Activated naive CD4-positive, alpha-beta T cell treated with anti-CD3 and anti-CD28 coated beads, Interleukin-2, amount 50 U/mL, for 24 hours (primary cell): ENCODE results near the gene CNTNAP2.
"Not testable (repeated sequence)": the region's sequence is repeated elsewhere in the genome, so short reads cannot be mapped to it uniquely, and the experiment has no call there.

Source experiments
- H3K27ac Mint-ChIP-seq: one replicate; pipeline ENCODE4 v1.8.0; 2021; ENCODE audit warnings: mild to moderate bottlenecking, mixed read lengths
- H3K27me3 Mint-ChIP-seq: one replicate; pipeline ENCODE4 v1.8.0; 2021; ENCODE audit warnings: mixed read lengths
- H3K36me3 Mint-ChIP-seq: one replicate; pipeline ENCODE4 v1.8.0; 2021; ENCODE audit warnings: mixed read lengths
- H3K4me1 Mint-ChIP-seq: one replicate; pipeline ENCODE4 v1.8.0; 2021; ENCODE audit warnings: mixed read lengths
- H3K4me3 Mint-ChIP-seq: one replicate; pipeline ENCODE4 v1.8.0; 2021; ENCODE audit warnings: mild to moderate bottlenecking, mixed read lengths
- H3K9me3 Mint-ChIP-seq: one replicate; pipeline ENCODE4 v1.8.0; 2021; ENCODE audit warnings: mixed read lengths

The CNTNAP2 gene

GRCh38 chr7:148458263-148458662 is 2341.7 kb downstream of the CNTNAP2 start:
- Mint-ChIP-seq H3K4me1 (no peaks in the 10 kb centered on the region), H3K4me3 (no peak overlapping the region), H3K27me3 (peaks cover 4% of the 10 kb centered on the region), H3K27ac (no peak overlapping the region), H3K9me3 (no peaks in the 10 kb centered on the region), H3K36me3 (no peaks in the 10 kb centered on the region)

- H3K4me3 Mint-ChIP-seq, result no peak overlapping the region
- H3K9me3 Mint-ChIP-seq, result no peaks in the 10 kb centered on the region
- H3K27ac Mint-ChIP-seq, result no peak overlapping the region
- H3K27me3 Mint-ChIP-seq, result no peaks in the 10 kb centered on the region
- no peaks in the 10 kb centered on the region for H3K4me1 Mint-ChIP-seq
- H3K36me3 Mint-ChIP-seq, result no peaks in the 10 kb centered on the region
Observed at GRCh38 chr7:148461392-148462179, 2345.0 kb downstream of the CNTNAP2 start.

GRCh38 chr7:148462774-148463173 is 2346.2 kb downstream of the CNTNAP2 start:
- not testable (repeated sequence) for H3K36me3 Mint-ChIP-seq, H3K9me3 Mint-ChIP-seq, H3K4me1 Mint-ChIP-seq, H3K27me3 Mint-ChIP-seq, H3K4me3 Mint-ChIP-seq, H3K27ac Mint-ChIP-seq

- H3K27ac Mint-ChIP-seq, result no peak overlapping the region
- no peaks in the 10 kb centered on the region for H3K9me3 Mint-ChIP-seq
- H3K36me3 Mint-ChIP-seq, result no peaks in the 10 kb centered on the region
- H3K4me3 Mint-ChIP-seq, result no peak overlapping the region
- H3K27me3 Mint-ChIP-seq, result no peaks in the 10 kb centered on the region
- no peaks in the 10 kb centered on the region for H3K4me1 Mint-ChIP-seq
Observed at GRCh38 chr7:148463210-148463609, 2346.6 kb downstream of the CNTNAP2 start.

GRCh38 chr7:148464947-148465346 is 2348.3 kb downstream of the CNTNAP2 start:
- Mint-ChIP-seq H3K27ac (no peak overlapping the region), H3K27me3 (no peaks in the 10 kb centered on the region), H3K4me1 (no peaks in the 10 kb centered on the region), H3K9me3 (no peaks in the 10 kb centered on the region), H3K36me3 (no peaks in the 10 kb centered on the region), H3K4me3 (no peak overlapping the region)

- not testable (repeated sequence) for H3K27me3 Mint-ChIP-seq, H3K4me3 Mint-ChIP-seq, H3K4me1 Mint-ChIP-seq, H3K9me3 Mint-ChIP-seq, H3K36me3 Mint-ChIP-seq, H3K27ac Mint-ChIP-seq
Observed at GRCh38 chr7:148465441-148465840, 2348.8 kb downstream of the CNTNAP2 start.

- Mint-ChIP-seq H3K9me3 (no peaks in the 10 kb centered on the region), H3K4me3 (no peak overlapping the region), H3K27me3 (no peaks in the 10 kb centered on the region), H3K4me1 (no peaks in the 10 kb centered on the region), H3K27ac (no peak overlapping the region), H3K36me3 (no peaks in the 10 kb centered on the region)
Observed at GRCh38 chr7:148466120-148466519, 2349.5 kb downstream of the CNTNAP2 start.

GRCh38 chr7:148468700-148469098 is 2352.1 kb downstream of the CNTNAP2 start:
- Mint-ChIP-seq H3K4me3 (no peak overlapping the region), H3K4me1 (no peaks in the 10 kb centered on the region), H3K27ac (no peak overlapping the region), H3K36me3 (no peaks in the 10 kb centered on the region), H3K9me3 (no peaks in the 10 kb centered on the region), H3K27me3 (no peaks in the 10 kb centered on the region)
